ENCODE results near the gene GPR132.

- no peak for TF ChIP-seq CTCF (IDR thresholded peaks at IDR 0.05)
- TF ChIP-seq POLR2AphosphoS5 (IDR thresholded peaks at IDR 0.05): no peak
- no peak for TF ChIP-seq EP300 (IDR thresholded peaks at IDR 0.05)
Observed at GRCh38 chr14:105055334-105055733, 9.9 kb downstream of the GPR132 start.

All from stomach (tissue), 4 donors.